Measurements from ENCODE around the gene MTHFD1L. TPM values are rescaled to one million over a fixed set of nuclear protein-coding genes. Genes with fewer than 3 reads are reported as not detected.

MTHFD1L gene
- total and polyA plus RNA-seq, 7 donors = 0.60 to 17.9 (median 3.0) TPM

DNA sequence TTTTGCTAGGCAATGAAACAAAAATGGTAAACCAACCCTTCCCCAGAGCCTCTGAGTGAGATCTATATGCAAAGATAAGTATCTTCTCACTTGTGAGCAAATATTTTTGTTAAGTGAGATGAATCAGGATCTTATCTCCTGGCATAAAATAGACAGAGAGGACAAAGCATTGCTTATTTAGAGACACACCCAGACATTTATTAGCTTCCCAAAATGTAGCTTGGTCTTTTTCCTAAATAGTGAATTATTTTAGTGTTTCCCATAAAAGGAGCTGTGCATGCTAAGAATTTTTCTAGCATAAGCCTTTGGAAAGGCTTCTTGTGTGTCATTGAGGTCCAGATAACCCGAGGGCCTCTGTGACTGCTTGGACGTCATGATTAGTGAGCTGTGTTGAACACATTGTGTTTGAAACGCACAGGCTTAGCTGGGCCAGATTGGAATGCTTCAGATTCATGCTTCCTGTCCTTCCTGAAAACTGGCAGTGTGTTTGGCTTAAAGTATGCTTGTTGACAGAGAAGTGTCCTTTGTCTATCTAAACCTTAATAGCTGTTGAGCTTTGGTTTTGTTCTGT lies 16.5 kb downstream of the MTHFD1L start:
- DNase-seq = peak; percentile 69
- peaks cover 0 to 42% (median 26%) of the 10 kb centered on the region in 4 donors for H3K4me1 ChIP-seq
- no peaks in the 10 kb centered on the region for H3K9me3 ChIP-seq
- intact Hi-C loops (cut with DNase I) = loop anchor here (10.0 kb wide), 1 partner anchor 573 kb away; the partner anchor contains the start of gene RMND1
- TF ChIP-seq POLR2AphosphoS5 (IDR thresholded peaks at IDR 0.05) (peak in 1 of 4 donors; percentile 42), POLR2A (IDR thresholded peaks at IDR 0.05) (no peak), CTCF (IDR thresholded peaks at IDR 0.05) (no peak), EP300 (IDR thresholded peaks at IDR 0.05) (no peak)
- H3K27ac ChIP-seq = peak overlapping the region; percentile 38 to 64 (median 52)
- H3K36me3 ChIP-seq = peaks cover 0 to 7% (median under 1%) of the 10 kb centered on the region in 4 donors
- H3K4me3 ChIP-seq = no peak overlapping the region
- no peaks in the 10 kb centered on the region for H3K27me3 ChIP-seq
- 44 to 74% methylated on average over 3 of the region's 3 CpGs for WGBS, 2 donors

DNA sequence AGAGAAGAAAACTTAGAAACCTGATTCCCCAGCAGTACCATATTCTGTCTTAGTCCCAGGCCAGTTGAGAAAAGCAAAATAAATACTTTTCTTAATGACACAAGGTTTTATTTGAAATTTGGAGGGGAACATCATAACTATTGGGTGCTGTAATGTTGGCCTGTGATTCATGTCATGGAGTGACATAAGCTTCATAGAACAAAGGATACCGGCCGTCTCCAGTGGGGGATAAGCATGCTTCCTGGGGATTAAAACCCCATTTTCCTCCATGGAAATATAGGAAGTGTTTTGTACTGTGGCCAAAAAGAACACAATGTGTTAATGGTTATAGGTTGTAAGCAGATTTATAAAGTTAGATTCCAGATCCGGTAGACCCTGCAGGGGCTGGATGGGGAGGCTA lies 18.0 kb downstream of the MTHFD1L start:
- TF ChIP-seq POLR2A (IDR thresholded peaks at IDR 0.05) (no peak), EP300 (IDR thresholded peaks at IDR 0.05) (no peak), POLR2AphosphoS5 (IDR thresholded peaks at IDR 0.05) (no peak), CTCF (IDR thresholded peaks at IDR 0.05) (no peak)
- 95 to 96% methylated on average over 3 of the region's 3 CpGs for WGBS, 2 donors
- peaks cover 0 to 16% (median 4%) of the 10 kb centered on the region in 4 donors for H3K36me3 ChIP-seq
- DNase-seq = no peak
- H3K4me1 ChIP-seq = peaks cover 0 to 32% (median 21%) of the 10 kb centered on the region in 4 donors
- intact Hi-C loops (cut with DNase I) = loop anchor here (10.0 kb wide), 1 partner anchor 571 kb away; the partner anchor contains the start of gene RMND1
- no peaks in the 10 kb centered on the region for H3K27me3 ChIP-seq
- H3K27ac ChIP-seq = no peak overlapping the region
- H3K9me3 ChIP-seq = no peaks in the 10 kb centered on the region
- no peak overlapping the region for H3K4me3 ChIP-seq

DNA sequence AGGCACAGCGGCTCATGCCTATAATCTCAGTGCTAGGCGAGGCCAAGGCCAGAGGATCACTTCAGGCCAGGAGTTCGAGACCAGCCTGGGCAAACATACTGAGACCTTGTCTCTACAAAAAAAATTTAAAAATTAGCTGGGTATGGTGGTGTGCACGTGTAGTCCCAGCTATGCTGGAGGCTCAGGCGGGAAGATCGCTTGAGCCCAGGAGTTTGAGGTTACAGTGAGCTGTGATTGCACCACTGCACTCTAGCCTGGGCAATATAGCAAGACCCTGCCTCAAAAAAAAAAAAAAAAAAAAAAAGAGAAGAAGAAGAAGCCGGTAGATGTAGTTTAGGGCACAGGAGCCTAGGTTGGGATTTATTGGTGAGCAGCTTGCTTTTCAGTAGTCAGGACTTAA lies 20.7 kb downstream of the MTHFD1L start:
- Histone ChIP-seq H3K4me3 (no peak overlapping the region), H3K27ac (no peak overlapping the region), H3K9me3 (no peaks in the 10 kb centered on the region), H3K27me3 (no peaks in the 10 kb centered on the region), H3K36me3 (peaks cover 0 to 16% (median 7%) of the 10 kb centered on the region in 4 donors), H3K4me1 (peaks cover 0 to 21% (median 17%) of the 10 kb centered on the region in 4 donors)
- WGBS, 2 donors = 91 to 96% methylated on average over 7 of the region's 7 CpGs
- TF ChIP-seq POLR2AphosphoS5 (IDR thresholded peaks at IDR 0.05) (no peak), POLR2A (IDR thresholded peaks at IDR 0.05) (no peak), CTCF (IDR thresholded peaks at IDR 0.05) (no peak), EP300 (IDR thresholded peaks at IDR 0.05) (no peak)
- intact Hi-C loops (cut with DNase I) = loop anchor here (10.0 kb wide), 1 partner anchor 569 kb away; the partner anchor contains the start of gene RMND1
- DNase-seq = no peak

- intact Hi-C loops (cut with DNase I) = loop anchor here (10.0 kb wide), 1 partner anchor 567 kb away; the partner anchor contains the start of gene RMND1
- Histone ChIP-seq H3K4me1 (peaks cover 0 to 16% (median 7%) of the 10 kb centered on the region in 4 donors), H3K36me3 (peaks cover 0 to 16% (median 7%) of the 10 kb centered on the region in 4 donors), H3K9me3 (no peaks in the 10 kb centered on the region), H3K27me3 (no peaks in the 10 kb centered on the region), H3K4me3 (no peak overlapping the region), H3K27ac (no peak overlapping the region)
- no peak for TF ChIP-seq CTCF (IDR thresholded peaks at IDR 0.05)
- no peak for TF ChIP-seq POLR2AphosphoS5 (IDR thresholded peaks at IDR 0.05)
- 70 to 89% methylated on average over 3 of the region's 3 CpGs for WGBS, 2 donors
- no peak for DNase-seq
These were observed 22.6 kb downstream of the MTHFD1L start for GRCh38 chr6:150887978-150888563.
